Esophagus muscularis mucosa (tissue), 4 donors: ENCODE results near the gene TRAF2.

Source experiments
- CTCF ChIP-seq, 3 experiments: fragments of 200-600 bp in 2 of 3; fragments of 450-650 bp in 1 of 3; sonication (generic) in 2 of 3; IDR thresholded peaks; one replicate each; pipeline ENCODE4 v1.5.1; 2017 to 2019; ENCODE audit warnings: antibody characterized with exemption in 3 of 3, mild to moderate bottlenecking in 2 of 3, moderate library complexity in 1 of 3
- EP300 ChIP-seq: sonication (generic); formaldehyde crosslinking; IDR thresholded peaks from one replicate; pipeline ENCODE4 v1.6.1; 2017; ENCODE audit warnings: antibody characterized with exemption
- POLR2A ChIP-seq: fragments of 450-650 bp; IDR thresholded peaks from one replicate; pipeline ENCODE4 v1.6.1; 2017; ENCODE audit warnings: antibody characterized with exemption, moderate library complexity, mild to moderate bottlenecking, low read depth

GRCh38 chr9:136840140-136840876 is 46.0 kb upstream of the TRAF2 start:
- TF ChIP-seq POLR2A: no peak
- TF ChIP-seq CTCF (IDR thresholded peaks at IDR 0.05): no peak
- no peak for TF ChIP-seq EP300
